Measurements from ENCODE around the gene PPP6R2. TPM values are rescaled to one million over a fixed set of nuclear protein-coding genes. Genes with fewer than 3 reads are reported as not detected.
"Not testable (repeated sequence)": the region's sequence is repeated elsewhere in the genome, so short reads cannot be mapped to it uniquely, and the experiment has no call there.

PPP6R2 gene
- total RNA-seq, 2 donors from 2014 or later, result 44.6 to 61.0 TPM

DNA sequence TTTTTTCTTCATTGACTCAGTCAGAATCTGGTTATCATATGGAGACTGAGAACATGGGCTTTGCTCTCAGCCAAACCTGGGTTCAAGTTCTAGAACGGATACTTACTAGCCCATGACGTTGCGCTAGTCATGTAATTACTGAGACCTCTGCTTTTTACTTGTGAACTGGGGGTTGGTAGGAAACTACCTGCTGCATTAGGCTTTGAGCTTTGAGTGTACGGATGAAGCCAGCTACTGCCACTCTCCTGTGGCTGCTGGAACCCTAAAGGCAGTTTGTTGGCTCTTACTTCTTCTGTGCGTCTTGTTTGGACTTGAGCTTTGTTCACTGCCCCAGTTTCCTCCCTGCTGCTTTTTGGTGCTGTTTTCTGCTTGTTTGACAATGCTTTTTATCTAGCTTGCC is 18.1 kb downstream of the PPP6R2 start:
- ATAC-seq (no peak), DNase-seq (no peak)
- intact Hi-C loops (cut with DNase I, micrococcal nuclease), result no loop called here

DNA sequence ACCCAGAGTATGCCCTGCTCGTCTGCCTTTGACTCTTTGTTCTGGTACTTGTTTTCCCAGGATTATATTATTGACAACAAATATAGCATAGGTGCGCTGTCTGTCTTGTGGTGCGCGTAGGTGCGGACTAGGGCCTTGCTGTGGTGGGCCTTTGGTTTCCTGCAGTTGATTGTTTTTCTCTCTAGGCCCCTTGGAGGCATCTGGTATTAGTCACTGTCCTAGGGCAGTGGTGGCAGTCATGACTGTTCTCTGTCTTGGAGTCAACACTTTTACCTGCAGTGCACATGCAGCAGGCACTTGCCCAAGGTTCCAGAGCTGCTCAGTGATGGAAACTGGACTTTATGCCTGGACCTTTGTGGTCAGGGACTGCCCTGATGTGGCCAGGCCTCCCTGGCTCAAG is 18.6 kb downstream of the PPP6R2 start:
- intact Hi-C loops (cut with DNase I, micrococcal nuclease), result no loop called here

DNA sequence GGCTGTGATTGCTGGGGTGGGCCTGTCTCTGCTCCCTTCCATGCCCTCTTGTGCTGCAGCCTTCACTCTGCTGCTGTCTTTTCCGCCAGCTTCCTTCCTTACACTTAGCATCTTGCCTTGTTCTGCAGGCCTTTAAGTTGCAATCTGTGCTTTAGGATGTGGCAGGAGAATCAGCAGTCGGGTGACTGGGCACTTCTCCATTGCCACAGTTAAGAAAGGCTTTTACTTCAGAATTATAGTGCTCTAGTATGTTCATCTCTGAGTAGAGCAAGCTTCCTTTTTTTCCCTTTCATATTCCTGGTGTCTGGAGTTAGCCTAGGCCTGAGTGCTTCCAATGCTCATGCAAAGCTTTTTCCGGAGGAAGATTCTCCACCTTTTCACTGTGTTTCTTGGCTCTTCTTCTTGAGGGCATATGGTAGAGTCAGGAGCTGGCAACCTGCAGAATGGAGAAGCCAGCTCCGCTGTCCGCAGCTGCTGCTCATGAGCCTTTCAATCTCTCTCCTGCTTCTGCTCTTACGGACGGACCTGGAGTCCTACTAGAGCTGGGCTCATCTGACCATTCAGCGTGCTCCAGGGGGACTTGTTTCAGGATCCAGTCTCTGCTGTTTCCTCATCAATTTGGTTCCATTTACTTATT is 20.2 kb downstream of the PPP6R2 start:
- intact Hi-C loops (cut with DNase I, micrococcal nuclease), result no loop called here
- no peak for ATAC-seq

More for the DNA sequence above, 18.6 kb downstream of the PPP6R2 start:
- no peak for DNase-seq
- no peak for ATAC-seq

DNA sequence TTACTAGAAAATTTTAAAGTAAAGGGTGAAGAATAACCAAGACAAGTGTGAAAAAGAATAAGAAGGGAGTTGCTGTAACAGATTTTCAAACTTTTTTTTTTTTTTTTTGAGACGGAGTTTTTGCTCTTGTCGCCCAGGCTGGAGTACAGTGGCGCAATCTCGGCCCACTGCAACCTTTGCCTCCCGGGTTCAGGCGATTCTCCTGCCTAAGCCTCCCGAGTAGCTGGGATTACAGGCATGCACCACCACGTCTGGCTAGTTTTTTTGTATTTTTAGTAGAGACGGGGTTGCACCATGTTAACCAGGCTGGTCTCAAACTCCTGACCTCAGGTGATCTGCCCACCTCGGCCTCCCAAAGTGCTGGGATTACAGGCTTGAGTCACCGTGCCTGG is 20.7 kb downstream of the PPP6R2 start:
- intact Hi-C loops (cut with DNase I, micrococcal nuclease); DNase-seq; ATAC-seq: not testable (repeated sequence)

More for the DNA sequence above, 20.2 kb downstream of the PPP6R2 start:
- no peak for DNase-seq

DNA sequence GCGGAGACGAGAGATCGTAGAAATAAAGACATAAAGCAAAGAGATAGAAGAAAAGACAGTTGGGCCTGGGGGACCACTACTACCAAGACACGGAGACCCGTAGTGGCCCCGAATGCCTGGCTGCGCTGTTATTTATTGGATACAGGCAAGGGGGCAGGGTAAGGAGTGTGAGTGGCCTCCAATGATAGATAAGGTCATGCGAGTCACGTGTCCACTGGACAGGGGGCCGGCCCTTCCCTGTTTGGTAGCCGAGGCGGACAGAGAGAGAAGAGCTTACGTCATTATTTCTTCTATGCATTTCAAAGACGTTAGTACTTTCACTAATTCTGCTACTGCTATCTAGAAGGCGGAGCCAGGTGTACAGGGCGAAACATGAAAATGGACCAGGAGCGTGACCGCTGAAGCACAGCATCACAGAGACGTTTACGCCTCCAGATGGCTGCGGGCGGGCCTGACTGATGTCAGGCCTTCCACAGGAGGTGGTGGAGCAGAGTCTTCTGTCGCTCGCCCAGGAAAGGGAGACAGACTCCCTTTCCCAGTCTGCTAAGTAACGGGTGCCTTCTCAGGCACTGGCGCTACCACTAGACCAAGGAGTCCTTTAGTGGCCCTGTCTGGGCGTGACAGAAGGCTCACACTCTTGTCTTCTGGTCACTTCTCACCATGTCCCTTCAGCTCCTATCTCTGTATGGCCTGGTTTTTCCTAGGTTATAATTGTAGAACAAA is 24.8 kb downstream of the PPP6R2 start:
- no peak for DNase-seq
- intact Hi-C loops (cut with DNase I, micrococcal nuclease), result no loop called here
- no peak for ATAC-seq

DNA sequence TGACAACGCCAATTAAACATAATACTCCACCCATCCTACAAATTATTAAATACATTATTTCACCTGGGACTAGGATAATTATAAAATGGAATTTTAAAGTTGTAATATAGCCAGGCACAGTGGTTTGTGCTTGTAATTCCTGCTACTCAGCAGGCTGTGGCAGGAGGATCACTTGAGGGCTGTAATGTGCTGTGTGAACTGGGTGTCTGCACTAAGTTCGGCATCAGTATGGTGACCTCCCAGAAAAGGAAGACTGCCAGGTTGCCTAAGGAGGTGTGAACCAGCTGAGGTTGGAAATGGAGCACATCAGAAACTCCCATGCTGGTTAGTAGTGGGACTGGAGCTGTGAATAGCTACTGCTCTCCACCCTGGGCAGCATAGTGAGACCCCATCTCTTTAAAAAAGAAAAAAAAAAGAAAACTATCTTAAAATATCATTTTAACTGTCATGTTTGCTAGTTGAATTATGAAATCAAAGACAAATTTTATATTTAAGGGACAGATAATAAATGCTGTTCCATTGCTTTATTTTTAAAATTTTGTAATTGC is 28.0 kb downstream of the PPP6R2 start:
- ATAC-seq, result no peak
- intact Hi-C loops (cut with DNase I, micrococcal nuclease), result no loop called here

DNA sequence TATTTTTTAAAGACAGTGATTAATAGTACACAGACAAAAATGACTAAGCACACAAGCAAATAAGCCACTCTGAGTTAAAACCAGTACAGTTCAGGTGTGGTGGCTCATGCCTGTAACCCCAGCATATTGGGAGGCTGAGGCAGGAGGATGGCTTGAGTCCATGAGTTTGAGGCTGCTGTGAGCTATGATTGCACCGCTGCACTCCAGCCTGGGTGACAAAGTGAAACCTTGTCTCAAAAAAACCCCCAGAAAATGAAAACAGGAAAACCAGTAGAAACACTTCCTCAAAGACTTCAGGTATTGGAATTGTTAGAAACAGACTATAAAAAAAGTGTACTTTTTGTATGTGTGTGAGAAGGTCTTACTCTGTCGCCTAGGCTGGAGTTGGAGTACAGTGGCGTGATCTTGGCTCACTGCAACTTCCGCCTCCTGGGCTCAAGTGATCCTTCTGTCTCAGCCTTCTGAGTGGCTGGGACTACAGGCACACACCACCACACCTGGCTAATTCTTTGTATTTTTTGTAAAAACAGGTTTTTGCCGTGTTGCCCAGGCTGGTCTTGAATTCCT is 33.0 kb downstream of the PPP6R2 start:
- ATAC-seq, result no peak
- no peak for DNase-seq
- intact Hi-C loops (cut with DNase I, micrococcal nuclease), result no loop called here

More for the DNA sequence above, 28.0 kb downstream of the PPP6R2 start:
- DNase-seq, result no peak

DNA sequence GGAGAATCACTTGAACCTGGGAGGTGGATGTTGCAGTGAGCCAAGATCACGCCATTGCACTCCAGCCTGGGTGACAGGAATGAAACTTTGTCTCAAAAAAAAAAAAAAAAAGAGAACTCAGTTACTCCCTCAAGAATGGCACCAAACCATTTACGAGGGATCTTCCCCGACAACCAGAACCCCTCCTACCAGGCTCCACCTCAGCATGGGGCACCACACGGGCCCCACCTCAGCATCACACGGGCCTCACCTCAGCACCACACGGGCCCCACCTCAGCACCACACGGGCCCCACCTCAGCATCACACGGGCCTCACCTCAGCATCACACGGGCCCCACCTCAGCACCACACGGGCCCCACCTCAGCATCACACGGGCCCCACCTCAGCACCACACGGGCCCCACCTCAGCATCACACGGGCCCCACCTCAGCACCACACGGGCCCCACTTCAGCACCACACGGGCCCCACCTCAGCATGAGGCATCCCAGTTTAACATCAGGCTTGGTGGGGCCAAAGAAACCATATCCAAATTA is 38.0 kb downstream of the PPP6R2 start:
- intact Hi-C loops (cut with DNase I, micrococcal nuclease); DNase-seq; ATAC-seq: not testable (repeated sequence)

DNA sequence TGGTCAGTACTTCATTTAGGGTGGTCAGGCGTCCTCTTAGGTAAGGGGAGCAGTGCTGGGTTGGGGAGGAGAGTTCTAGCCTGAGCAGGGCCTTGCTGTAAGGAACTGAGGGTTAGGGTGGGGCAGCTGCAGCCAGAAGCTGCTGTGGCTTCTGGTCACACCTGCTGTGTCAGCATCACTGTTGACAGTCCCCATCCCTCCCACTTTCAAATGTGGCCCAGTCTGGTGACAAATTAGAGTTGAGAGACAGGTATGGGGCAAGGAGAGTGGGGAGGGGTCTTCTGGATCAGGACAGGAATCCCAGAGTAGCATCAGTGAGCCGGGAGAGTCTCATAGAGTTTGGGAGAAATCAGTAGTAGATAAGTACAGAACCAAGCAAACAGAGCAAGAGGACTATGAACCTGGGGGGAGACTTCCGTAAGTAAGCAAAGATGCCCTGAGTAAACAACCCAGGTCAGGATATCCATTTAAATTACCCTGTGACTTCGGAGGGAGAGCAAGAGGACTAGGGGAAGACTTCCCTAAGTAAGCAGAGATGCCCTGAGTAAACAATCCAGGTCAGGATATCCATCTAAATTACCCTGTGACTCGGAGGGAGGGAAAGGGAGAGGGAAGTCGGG is 53.7 kb downstream of the PPP6R2 start:
- intact Hi-C loops (cut with DNase I, micrococcal nuclease), result no loop called here
- peak; percentile 28 to 37 for DNase-seq
- ATAC-seq, result peak; percentile 77

DNA sequence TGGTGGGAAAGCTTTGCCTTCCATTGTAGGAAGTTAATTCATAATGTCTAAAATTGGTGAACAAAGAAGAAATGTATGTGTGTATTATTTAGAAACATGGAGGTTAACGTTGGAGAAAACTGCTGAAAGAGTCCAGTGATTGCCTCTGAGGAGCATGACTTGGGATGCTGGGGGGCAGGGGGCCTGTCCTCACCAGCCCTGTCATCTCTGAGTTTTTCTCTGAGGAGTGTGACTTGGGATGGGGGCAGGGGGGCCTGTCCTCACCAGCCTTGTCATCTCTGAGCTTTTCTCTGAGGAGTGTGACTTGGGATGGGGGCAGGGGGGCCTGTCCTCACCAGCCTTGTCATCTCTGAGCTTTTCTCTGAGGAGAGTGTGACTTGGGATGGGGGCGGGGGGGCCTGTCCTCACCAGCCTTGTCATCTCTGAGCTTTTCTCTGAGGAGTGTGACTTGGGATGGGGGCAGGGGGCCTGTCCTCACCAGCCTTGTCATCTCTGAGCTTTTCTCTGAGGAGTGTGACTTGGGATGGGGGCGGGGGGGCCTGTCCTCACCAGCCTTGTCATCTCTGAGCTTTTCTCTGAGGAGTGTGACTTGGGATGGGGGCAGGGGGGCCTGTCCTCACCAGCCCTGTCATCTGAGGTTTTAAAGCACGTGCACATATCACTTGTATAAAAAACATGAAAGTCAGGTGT is 54.4 kb downstream of the PPP6R2 start:
- ATAC-seq; intact Hi-C loops (cut with DNase I, micrococcal nuclease); DNase-seq: not testable (repeated sequence)

DNA sequence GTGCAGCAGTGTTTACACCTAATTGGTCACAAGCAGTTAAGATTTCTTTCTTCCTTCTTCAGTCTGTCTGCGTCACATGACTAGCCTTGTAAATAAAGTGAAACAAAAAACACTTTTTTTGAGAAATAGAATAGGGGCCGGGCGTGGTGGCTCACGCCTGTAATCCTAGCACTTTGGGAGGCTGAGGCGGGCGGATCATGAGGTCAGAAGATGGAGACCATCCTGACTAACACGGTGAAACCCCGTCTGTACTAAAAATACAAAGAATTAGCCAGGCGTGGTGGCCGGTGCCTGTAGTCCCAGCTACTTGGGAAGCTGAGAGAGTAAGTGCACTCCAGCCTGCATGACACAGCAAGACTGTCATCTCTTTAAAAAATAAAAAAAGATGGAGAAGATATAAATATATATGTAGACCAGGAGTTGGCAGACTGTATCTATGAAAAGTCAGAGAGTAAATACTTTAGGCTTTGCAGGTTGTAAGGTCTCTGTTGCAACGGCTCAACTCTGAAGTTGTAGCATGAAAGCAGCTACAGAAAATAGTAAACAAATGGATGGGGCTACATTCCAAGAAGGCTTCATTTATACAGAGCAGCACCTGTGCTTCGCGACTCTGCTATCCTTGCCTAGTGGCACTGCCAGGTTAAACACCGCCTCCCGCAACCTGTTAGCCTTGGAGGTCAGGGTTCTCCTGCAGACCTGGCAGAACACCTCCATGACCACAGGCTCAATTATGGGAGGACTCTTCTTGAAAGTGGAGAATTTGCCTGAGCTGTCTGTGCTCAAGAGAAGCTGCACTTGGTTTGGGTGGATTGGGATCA is 55.9 kb downstream of the PPP6R2 start:
- ATAC-seq, result no peak
- DNase-seq, result no peak
- intact Hi-C loops (cut with DNase I, micrococcal nuclease), result no loop called here

DNA sequence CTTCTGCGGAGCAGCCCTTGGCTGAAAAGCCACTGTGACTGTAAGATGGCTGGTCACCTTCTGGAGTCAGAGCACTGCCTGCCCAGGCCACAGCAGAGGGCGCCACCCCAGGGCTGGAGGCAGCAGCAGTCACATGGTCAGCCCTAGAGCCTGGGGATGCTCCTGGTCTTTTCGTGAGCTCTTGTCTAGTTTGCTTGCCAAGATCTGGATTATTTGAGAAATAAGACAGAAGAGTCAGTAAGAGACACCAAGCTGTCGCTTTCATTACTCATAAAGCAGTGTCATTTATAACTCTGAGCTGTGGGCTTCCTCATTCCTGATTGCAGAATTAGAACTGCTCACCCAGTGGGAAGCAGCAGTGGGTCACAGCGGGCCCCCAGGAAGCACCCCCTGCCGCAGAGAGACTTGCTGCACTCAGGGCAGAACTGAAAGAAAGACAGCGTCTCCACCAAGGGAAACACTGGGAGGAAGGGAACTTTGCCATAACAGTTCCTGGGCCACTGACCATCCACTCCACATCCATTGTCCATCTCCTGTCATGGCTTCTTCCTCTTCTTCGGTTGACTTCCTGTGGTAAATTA is 56.7 kb downstream of the PPP6R2 start:
- intact Hi-C loops (cut with DNase I, micrococcal nuclease), result no loop called here
- ATAC-seq (peak; percentile 63), DNase-seq (peak in 1 of 2 donors; percentile 53)

DNA sequence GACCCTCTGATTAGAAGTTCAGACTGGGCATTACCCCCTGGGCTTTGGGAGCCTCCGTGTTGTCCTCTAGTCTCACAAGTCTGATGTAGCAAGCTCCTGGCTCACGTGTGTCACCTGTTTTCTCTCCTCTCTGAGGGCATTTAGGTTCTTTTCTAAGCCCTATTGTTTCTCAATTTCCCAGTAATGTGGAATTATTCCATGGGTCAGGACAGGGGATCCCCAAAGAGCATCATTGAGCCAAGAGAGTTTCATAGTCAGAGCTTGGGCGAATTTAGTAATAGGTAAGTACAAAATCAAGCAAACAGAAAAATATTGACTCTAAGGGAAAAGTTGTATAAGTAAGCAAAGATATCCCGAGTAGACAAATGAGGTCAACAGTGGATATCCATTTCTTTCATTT is 57.3 kb downstream of the PPP6R2 start:
- ATAC-seq (no peak), DNase-seq (no peak)
- intact Hi-C loops (cut with DNase I, micrococcal nuclease), result no loop called here

DNA sequence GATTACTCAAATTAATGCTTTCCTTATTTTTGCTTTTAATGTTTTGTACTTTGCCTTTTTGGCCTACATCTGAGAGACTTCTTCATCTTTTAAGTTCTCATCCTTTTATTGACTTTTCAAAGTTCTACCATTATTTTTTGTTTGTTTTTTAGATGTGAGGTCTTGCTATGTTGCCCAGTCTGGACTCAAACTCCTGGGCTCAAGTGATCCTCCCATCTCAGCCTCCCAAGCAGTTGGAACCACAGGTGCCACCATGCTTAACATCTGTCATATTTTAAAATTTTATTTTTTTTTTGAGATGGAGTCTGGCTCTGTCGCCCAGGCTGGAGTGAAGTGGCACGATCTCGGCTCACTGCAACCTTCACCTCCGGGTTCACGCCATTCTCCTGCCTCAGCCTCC is 57.8 kb downstream of the PPP6R2 start:
- intact Hi-C loops (cut with DNase I, micrococcal nuclease), result no loop called here
- no peak for DNase-seq
- no peak for ATAC-seq

DNA sequence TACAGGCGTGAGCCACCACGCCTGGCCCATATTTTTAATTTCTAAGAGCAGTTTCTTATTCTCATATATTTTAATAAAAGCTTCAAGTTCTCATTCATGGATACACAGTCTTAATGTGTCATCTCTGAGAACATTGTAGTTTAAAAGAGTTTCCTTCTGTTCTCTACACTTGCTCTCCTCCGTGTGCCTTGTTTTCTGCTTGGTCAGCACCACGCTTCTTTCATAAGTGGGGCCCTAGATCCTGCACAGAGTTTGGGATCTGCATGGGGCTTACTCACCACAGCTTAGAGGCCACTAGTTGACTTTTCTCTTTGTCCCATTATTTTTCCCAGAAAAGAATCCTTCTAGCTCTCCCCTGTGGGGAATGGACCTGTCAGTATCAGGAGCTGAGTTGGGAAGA is 58.8 kb downstream of the PPP6R2 start:
- intact Hi-C loops (cut with DNase I, micrococcal nuclease), result no loop called here
- no peak for ATAC-seq
- no peak for DNase-seq

DNA sequence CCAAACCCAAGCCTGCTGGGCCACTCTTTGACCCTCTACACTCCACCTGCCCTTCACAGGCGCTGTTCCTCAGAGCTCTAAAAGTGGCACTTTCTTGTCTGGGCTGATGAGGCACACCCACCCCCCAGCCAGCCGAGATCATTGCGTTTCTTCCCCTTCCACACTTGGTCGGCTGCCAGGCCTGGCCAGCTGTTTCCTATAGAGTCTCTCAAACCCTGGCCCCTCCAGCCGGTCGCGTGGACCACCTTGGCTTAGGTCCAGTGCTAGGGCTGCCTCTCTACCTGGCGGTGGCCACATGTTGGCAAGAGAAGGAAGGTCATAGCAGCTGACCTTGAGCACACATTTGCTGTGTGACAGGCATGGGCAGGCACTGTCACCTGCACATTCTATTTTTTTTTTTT is 60.6 kb downstream of the PPP6R2 start:
- peak; percentile 20 for ATAC-seq
- peak; percentile 49 to 62 for DNase-seq
- intact Hi-C loops (cut with DNase I, micrococcal nuclease), result no loop called here

DNA sequence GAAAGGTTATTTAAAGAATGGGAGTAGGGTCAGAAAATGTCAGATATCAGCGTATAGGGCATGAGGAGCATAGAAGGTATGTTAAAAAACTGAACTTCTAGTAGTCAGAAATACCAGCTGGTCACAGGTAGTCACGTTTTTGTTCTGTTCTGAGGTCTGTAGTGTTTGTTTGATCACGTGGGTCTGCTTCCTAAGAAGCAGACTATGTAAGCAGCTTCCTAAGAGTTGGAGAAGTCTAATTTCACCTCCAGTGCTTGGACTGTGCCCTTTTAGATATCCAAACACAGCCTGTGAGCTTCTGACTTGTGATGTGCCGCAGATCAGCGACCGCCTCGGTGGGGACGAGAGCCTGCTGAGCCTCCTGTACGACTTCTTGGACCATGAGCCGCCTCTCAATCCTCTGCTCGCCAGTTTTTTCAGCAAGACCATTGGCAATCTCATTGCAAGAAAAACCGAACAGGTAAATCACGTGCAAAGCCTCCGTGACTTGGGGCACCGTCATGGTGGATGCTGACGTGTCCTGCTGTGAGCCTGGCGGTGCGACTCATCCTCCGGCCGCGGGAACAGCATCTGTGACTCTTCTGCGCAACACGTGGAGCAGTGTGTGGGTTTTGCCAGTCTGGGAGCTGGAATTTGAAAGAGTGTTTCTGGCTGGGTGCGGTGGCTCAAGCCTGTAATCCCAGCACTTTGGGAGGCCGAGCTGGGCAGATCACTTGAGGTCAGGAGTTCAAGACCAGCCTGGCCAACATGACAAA is 63.5 kb downstream of the PPP6R2 start:
- intact Hi-C loops (cut with DNase I, micrococcal nuclease), result no loop called here
- no peak for DNase-seq
- no peak for ATAC-seq
